Adrenal gland (tissue), 12 donors: Measurements from ENCODE around the gene GFRA1. TPM values are rescaled to one million over a fixed set of nuclear protein-coding genes. Genes with fewer than 3 reads are reported as not detected.

ENCODE experiments used
- DNase-seq, 7 donors: peaks; one replicate each; pipeline ENCODE4 v3.0.0-alpha.2; 2019 to 2020
- H3K27ac ChIP-seq, 5 donors: fragments of 200-600 bp; sonication (generic) in 4 of 5; 1 replicate in 3 of 5; 2 replicates in 2 of 5; pipeline versions ENCODE4 v1.5.1 to v1.8.0; 2016 to 2020; ENCODE audit warnings: mild to moderate bottlenecking in 1 of 5
- H3K27me3 ChIP-seq: fragments of 200-600 bp; 2 replicates; pipeline ENCODE4 v1.8.0; 2021
- H3K36me3 ChIP-seq, 2 donors: fragments of 200-600 bp; replicated peaks in 1 of 2; 1 replicate in 1 of 2; 2 replicates in 1 of 2; pipeline versions ENCODE4 v1.5.1 to v1.8.0; 2018 to 2022
- H3K4me1 ChIP-seq, 2 donors: fragments of 200-600 bp; replicated peaks in 1 of 2; 1 replicate in 1 of 2; 2 replicates in 1 of 2; pipeline versions ENCODE4 v1.5.1 to v1.8.0; 2018 to 2021
- H3K4me3 ChIP-seq, 4 donors: fragments of 200-600 bp; sonication (generic) in 3 of 4; one replicate each; pipeline ENCODE4 v1.5.1; 2016 to 2018
- H3K9me3 ChIP-seq, 3 donors: fragments of 200-600 bp; sonication (generic) in 1 of 3; replicated peaks in 1 of 3; 1 replicate in 2 of 3; 2 replicates in 1 of 3; pipeline versions ENCODE4 v1.5.1 to v1.8.0; 2016 to 2021
- CTCF ChIP-seq, 6 experiments: fragments of 450-650 bp in 4 of 6; fragments of 200-600 bp in 2 of 6; sonication (generic) in 1 of 6; IDR thresholded peaks; 1 replicate in 5 of 6; 2 replicates in 1 of 6; pipeline versions ENCODE4 v1.5.1 to v1.8.0; 2016 to 2021; ENCODE audit warnings: antibody characterized with exemption in 6 of 6, mild to moderate bottlenecking in 2 of 6, moderate library complexity in 1 of 6
- POLR2A ChIP-seq, 2 donors: fragments of 450-650 bp; IDR thresholded peaks; one replicate each; pipeline ENCODE4 v1.6.1; 2017; ENCODE audit warnings: antibody characterized with exemption in 2 of 2, mild to moderate bottlenecking in 2 of 2, moderate library complexity in 1 of 2
- WGBS, 4 donors: extraction: QIAGEN DNeasy Blood & Tissue Kit in 2 of 4; methylation state at CpG; one replicate each; pipeline versions ENCODE4 v1.1.5 to v1.1.7; 2013 to 2017; 5-methylcytosine and 5-hydroxymethylcytosine counted together
- intact Hi-C, 2 donors: fragments of 100-400 bp; cut with DNase I; formaldehyde crosslinking; loops; one replicate each; pipeline versions ENCODE4 v1.14.1 to v1.15.0; 2022 to 2023
- polyA plus RNA-seq, 3 donors: library from polyadenylated mRNA; stranded (reverse); fragments of 200-250 nt in 2 of 3; fragments of 350-450 nt in 1 of 3; fragmentation: Illumina TruSeq in 1 of 3; extraction: RNeasy Lipid Tissue Mini Kit (QIAGEN cat#74804) in 1 of 3; gene quantifications; one replicate each; pipeline ENCODE4 v1.2.3, GENCODE V29; 2013 to 2014
- total RNA-seq, 9 donors: library from RNA; depleted of rRNA in 4 of 9; stranded (reverse); fragments of >200 nt in 4 of 9; fragments of 120-200 nt in 1 of 9; fragmentation: NEBNext Ultra II Directional in 1 of 9; extraction: Animal tissue kit (Norgen Biotek cat#: 25700) in 1 of 9; gene quantifications; one replicate each; pipeline versions ENCODE4 v1.1.0 to v1.2.4, GENCODE V29; 2013 to 2023
- donor health status: healthy with polysubstance abuse.
- donor health status: Bipolar disorder and iron deficiency.
- donor health status: DM: yes; HTN: yes; CAD: no.
- donor health status: DM: no; HTN: no; CAD: no.
- donor health status: DM: no; HTN: no; CAD: no.
- donor health status: DM: yes; HTN: yes; CAD: no.

Gene GFRA1
- total and polyA plus RNA-seq, 12 donors = 0.61 to 12.9 (median 2.6) TPM

GRCh38 chr10:116237260-116237659 is 35.7 kb downstream of the GFRA1 start:
- WGBS, 4 donors = 43 to 66% (median 48%) methylated on average over 3 of the region's 3 CpGs
- TF ChIP-seq POLR2A (IDR thresholded peaks at IDR 0.05) (no peak), CTCF (IDR thresholded peaks at IDR 0.05) (no peak)
- intact Hi-C loops = no loop called here
- H3K27me3 ChIP-seq = no peaks in the 10 kb centered on the region
- H3K9me3 ChIP-seq = no peaks in the 10 kb centered on the region
- no peak overlapping the region for H3K4me3 ChIP-seq
- H3K27ac ChIP-seq = no peak overlapping the region
- no peaks in the 10 kb centered on the region for H3K4me1 ChIP-seq
- DNase-seq = no peak
- no peaks in the 10 kb centered on the region for H3K36me3 ChIP-seq

GRCh38 chr10:116233230-116233629 is 39.8 kb downstream of the GFRA1 start:
- DNase-seq = no peak
- intact Hi-C loops = no loop called here
- H3K36me3 ChIP-seq = no peaks in the 10 kb centered on the region
- H3K4me1 ChIP-seq = no peaks in the 10 kb centered on the region
- 89 to 97% (median 96%) methylated on average over 2 of the region's 2 CpGs for WGBS, 4 donors
- no peak for TF ChIP-seq POLR2A (IDR thresholded peaks at IDR 0.05)
- TF ChIP-seq CTCF (IDR thresholded peaks at IDR 0.05) = no peak
- no peaks in the 10 kb centered on the region for H3K27me3 ChIP-seq
- no peaks in the 10 kb centered on the region for H3K9me3 ChIP-seq
- no peak overlapping the region for H3K27ac ChIP-seq
- no peak overlapping the region for H3K4me3 ChIP-seq

- TF ChIP-seq POLR2A (IDR thresholded peaks at IDR 0.05) (no peak), CTCF (IDR thresholded peaks at IDR 0.05) (no peak)
- H3K9me3 ChIP-seq = no peaks in the 10 kb centered on the region
- no peaks in the 10 kb centered on the region for H3K27me3 ChIP-seq
- no peak overlapping the region for H3K27ac ChIP-seq
- DNase-seq = no peak
- no peaks in the 10 kb centered on the region for H3K4me1 ChIP-seq
- no peak overlapping the region for H3K4me3 ChIP-seq
- H3K36me3 ChIP-seq = no peaks in the 10 kb centered on the region
- intact Hi-C loops = no loop called here
- 78 to 90% (median 84%) methylated on average over 2 of the region's 2 CpGs for WGBS, 4 donors
These were observed 40.4 kb downstream of the GFRA1 start for GRCh38 chr10:116232613-116233012.

DNA sequence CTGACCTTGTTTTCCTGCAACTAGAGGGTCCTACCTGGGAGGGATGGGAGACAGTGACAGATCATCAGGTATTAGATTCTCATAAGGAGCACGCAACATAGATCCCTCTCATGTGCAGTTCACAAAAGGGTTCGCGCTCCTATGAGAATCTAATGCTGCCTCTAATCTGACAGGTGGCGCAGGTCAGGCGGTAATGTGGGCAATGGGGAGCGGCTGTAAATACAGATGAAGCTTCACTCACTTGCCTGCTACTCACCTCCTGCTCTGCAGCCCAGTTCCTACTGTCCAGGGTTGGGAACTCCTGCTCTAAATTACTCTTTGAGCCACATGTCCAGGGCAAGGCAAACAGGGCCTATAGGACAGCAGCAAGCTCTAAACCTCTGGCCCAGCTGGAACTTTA is 46.2 kb downstream of the GFRA1 start:
- H3K27ac ChIP-seq = no peak overlapping the region
- WGBS, 4 donors = 84 to 100% (median 94%) methylated on average over 6 of the region's 6 CpGs

More for the DNA sequence above, 46.2 kb downstream of the GFRA1 start:
- H3K27me3 ChIP-seq = no peaks in the 10 kb centered on the region
- no peaks in the 10 kb centered on the region for H3K4me1 ChIP-seq
- intact Hi-C loops = no loop called here
- no peak for DNase-seq
- no peak for TF ChIP-seq CTCF (IDR thresholded peaks at IDR 0.05)
- no peak for TF ChIP-seq POLR2A (IDR thresholded peaks at IDR 0.05)
- H3K36me3 ChIP-seq = no peaks in the 10 kb centered on the region
- H3K4me3 ChIP-seq = no peak overlapping the region
- no peaks in the 10 kb centered on the region for H3K9me3 ChIP-seq
